Activated naive CD4-positive, alpha-beta T cell treated with anti-CD3 and anti-CD28 coated beads, Interleukin-2, amount 10 ng/mL, durations not matched to agents 7 days and 5 days (primary cell): ENCODE results near the gene PLPPR1.

ENCODE experiments used
- CTCF ChIA-PET: fragments of 350-600 bp; sonication (Branson Sonifier 250); formaldehyde crosslinking; loops from one replicate; lab custom pipeline; 2021; ENCODE audit warnings: antibody characterized with exemption; lab: Charles Lee
- DNase-seq: peaks from one replicate; pipeline ENCODE4 v3.0.0-alpha.2; 2020
- H3K27ac Mint-ChIP-seq: one replicate; pipeline ENCODE4 v1.8.0; 2021; ENCODE audit warnings: mild to moderate bottlenecking, moderate library complexity, mixed read lengths
- H3K27me3 Mint-ChIP-seq: one replicate; pipeline ENCODE4 v1.8.0; 2021; ENCODE audit warnings: mild to moderate bottlenecking, mixed read lengths
- H3K36me3 Mint-ChIP-seq: one replicate; pipeline ENCODE4 v1.8.0; 2021; ENCODE audit warnings: mixed read lengths
- H3K4me1 Mint-ChIP-seq: one replicate; pipeline ENCODE4 v1.8.0; 2021; ENCODE audit warnings: mixed read lengths
- H3K4me3 Mint-ChIP-seq: one replicate; pipeline ENCODE4 v1.8.0; 2021; ENCODE audit warnings: mild to moderate bottlenecking, moderate library complexity, mixed read lengths
- H3K9me3 Mint-ChIP-seq: one replicate; pipeline ENCODE4 v1.8.0; 2021; ENCODE audit warnings: mixed read lengths

The PLPPR1 gene

GRCh38 chr9:101354765-101355708, 326.5 kb downstream of the PLPPR1 start:
- no peak overlapping the region for H3K4me3 Mint-ChIP-seq
- H3K27ac Mint-ChIP-seq: no peak overlapping the region
- H3K36me3 Mint-ChIP-seq: no peaks in the 10 kb centered on the region
- CTCF ChIA-PET: no interaction called here
- no peak for DNase-seq
- H3K9me3 Mint-ChIP-seq: no peaks in the 10 kb centered on the region
- H3K4me1 Mint-ChIP-seq: no peaks in the 10 kb centered on the region
- no peaks in the 10 kb centered on the region for H3K27me3 Mint-ChIP-seq

DNA sequence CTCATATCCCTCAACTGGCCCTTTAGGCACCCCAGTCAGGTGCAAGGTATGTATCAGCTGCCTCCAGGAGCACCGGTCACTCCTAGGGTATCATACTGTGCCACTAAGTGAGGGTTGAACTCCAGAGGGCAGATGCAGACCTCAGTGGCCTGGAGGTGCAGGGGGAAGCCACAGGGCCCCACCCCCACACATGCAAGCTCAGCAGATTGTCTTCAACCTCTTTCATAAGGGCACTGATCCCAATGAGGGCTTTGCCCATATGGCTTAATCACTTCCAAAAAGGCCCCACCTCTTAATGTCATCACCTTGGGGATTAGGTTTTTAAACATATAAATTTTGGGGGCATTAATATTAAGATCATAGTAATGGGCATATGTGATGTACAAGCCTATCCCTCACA, 328.1 kb downstream of the PLPPR1 start:
- DNase-seq: no peak
- no peak overlapping the region for H3K27ac Mint-ChIP-seq
- H3K36me3 Mint-ChIP-seq: no peaks in the 10 kb centered on the region
- no peaks in the 10 kb centered on the region for H3K4me1 Mint-ChIP-seq
- H3K4me3 Mint-ChIP-seq: no peak overlapping the region
- H3K9me3 Mint-ChIP-seq: no peaks in the 10 kb centered on the region
- no peaks in the 10 kb centered on the region for H3K27me3 Mint-ChIP-seq
- CTCF ChIA-PET: no interaction called here

DNA sequence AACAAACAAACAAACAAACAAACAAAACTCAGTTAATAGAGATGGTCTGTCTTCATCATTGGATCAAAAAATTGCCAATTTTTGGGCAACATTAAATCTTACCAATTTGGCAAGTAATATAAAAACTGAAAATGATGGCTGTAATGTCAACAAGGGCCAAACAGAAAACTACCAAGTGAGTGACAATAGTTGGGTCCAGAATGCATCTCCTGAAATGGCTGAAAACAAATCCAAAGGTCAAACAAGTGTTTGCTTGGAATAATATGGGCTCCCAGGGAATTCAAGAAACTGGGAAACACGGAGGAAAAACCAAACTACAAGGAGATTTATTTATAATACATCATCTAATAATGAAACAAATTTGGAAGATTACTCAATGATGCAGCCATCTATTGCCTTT, 331.2 kb downstream of the PLPPR1 start:
- DNase-seq: no peak
- CTCF ChIA-PET: no interaction called here
- H3K4me3 Mint-ChIP-seq: no peak overlapping the region
- H3K27ac Mint-ChIP-seq: no peak overlapping the region
- H3K9me3 Mint-ChIP-seq: no peaks in the 10 kb centered on the region
- no peaks in the 10 kb centered on the region for H3K36me3 Mint-ChIP-seq
- no peaks in the 10 kb centered on the region for H3K4me1 Mint-ChIP-seq
- H3K27me3 Mint-ChIP-seq: no peaks in the 10 kb centered on the region

DNA sequence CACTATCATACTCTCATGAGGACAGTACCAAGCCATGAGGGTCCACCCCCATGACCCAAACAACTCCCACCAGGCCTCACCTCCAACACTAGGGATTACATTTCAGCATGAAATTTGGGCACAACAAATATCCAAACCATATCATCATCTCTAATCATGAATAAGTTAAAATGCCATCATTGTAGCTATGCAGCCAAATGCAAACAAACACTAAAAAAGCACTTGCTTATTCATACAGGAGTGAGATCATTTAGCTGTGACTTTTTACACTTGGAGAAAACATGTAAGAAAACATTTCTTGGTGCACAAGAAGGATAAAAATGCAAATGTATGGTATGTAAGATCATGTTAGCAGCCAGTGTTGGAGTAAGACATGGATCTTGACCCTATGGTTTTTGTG, 332.1 kb downstream of the PLPPR1 start:
- Mint-ChIP-seq H3K27ac (no peak overlapping the region), H3K4me1 (no peaks in the 10 kb centered on the region), H3K36me3 (no peaks in the 10 kb centered on the region), H3K27me3 (no peaks in the 10 kb centered on the region), H3K4me3 (no peak overlapping the region), H3K9me3 (no peaks in the 10 kb centered on the region)
- no peak for DNase-seq
- CTCF ChIA-PET: no interaction called here

DNA sequence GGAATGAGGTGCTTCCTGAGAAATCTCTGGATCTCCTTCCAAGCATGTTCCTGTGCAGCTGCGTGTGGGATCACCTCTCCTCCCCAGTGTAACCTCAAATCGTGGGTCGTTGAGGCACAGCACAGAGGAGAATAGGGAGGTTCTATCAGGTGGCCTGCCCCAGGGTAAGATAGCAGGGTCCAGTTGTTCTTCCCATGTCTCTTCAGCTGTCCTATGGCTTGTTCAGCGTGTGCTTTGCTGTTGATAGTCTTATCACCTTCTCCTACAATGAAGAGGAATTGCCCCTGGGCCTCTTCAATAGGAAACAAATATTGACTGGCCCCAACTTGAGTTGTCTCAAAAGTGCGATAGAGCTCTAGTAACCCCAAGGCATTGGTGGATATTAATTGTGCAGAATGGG, 333.9 kb downstream of the PLPPR1 start:
- Mint-ChIP-seq H3K27me3 (no peaks in the 10 kb centered on the region), H3K4me3 (no peak overlapping the region), H3K9me3 (no peaks in the 10 kb centered on the region), H3K4me1 (no peaks in the 10 kb centered on the region), H3K27ac (no peak overlapping the region), H3K36me3 (no peaks in the 10 kb centered on the region)
- DNase-seq: no peak
- CTCF ChIA-PET: interaction anchor here (0.6 kb wide), 1 partner anchor 92 kb away, joined by 4 read pairs; no protein-coding TSS in a partner anchor

GRCh38 chr9:101365181-101365580, 336.7 kb downstream of the PLPPR1 start:
- no peak for DNase-seq
- no peaks in the 10 kb centered on the region for H3K9me3 Mint-ChIP-seq
- no peaks in the 10 kb centered on the region for H3K27me3 Mint-ChIP-seq
- no peaks in the 10 kb centered on the region for H3K36me3 Mint-ChIP-seq
- H3K4me3 Mint-ChIP-seq: no peak overlapping the region
- H3K27ac Mint-ChIP-seq: no peak overlapping the region
- CTCF ChIA-PET: no interaction called here
- no peaks in the 10 kb centered on the region for H3K4me1 Mint-ChIP-seq

GRCh38 chr9:101366038-101366756, 337.7 kb downstream of the PLPPR1 start:
- CTCF ChIA-PET: no interaction called here
- no peak for DNase-seq
- Mint-ChIP-seq H3K27me3 (no peaks in the 10 kb centered on the region), H3K4me1 (no peaks in the 10 kb centered on the region), H3K4me3 (no peak overlapping the region), H3K27ac (no peak overlapping the region), H3K36me3 (no peaks in the 10 kb centered on the region), H3K9me3 (no peaks in the 10 kb centered on the region)

GRCh38 chr9:101367323-101367722, 338.8 kb downstream of the PLPPR1 start:
- Mint-ChIP-seq H3K4me1 (no peaks in the 10 kb centered on the region), H3K27me3 (no peaks in the 10 kb centered on the region), H3K36me3 (no peaks in the 10 kb centered on the region), H3K27ac (no peak overlapping the region), H3K4me3 (no peak overlapping the region), H3K9me3 (no peaks in the 10 kb centered on the region)
- CTCF ChIA-PET: no interaction called here
- DNase-seq: no peak

DNA sequence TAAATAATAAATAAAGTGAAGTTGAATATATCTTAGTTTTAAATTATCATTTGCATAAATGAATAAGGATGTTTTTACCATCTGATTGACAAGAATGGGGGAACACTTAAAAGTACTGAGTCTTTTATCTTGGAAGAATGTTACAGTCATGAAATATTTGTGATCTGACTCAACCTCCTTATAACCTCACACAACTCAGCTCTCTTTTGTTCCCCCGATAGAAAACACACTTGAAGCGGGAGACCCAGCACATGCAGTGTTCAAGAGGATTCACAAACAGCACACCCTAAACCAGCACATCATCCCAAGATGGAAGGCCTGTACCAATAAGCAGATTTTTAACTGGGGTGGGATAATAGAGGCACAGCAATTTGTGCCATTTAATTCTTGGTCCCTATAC, 340.8 kb downstream of the PLPPR1 start:
- Mint-ChIP-seq H3K36me3 (no peaks in the 10 kb centered on the region), H3K9me3 (no peaks in the 10 kb centered on the region), H3K27ac (no peak overlapping the region), H3K4me3 (no peak overlapping the region), H3K27me3 (no peaks in the 10 kb centered on the region), H3K4me1 (no peaks in the 10 kb centered on the region)
- CTCF ChIA-PET: no interaction called here
- no peak for DNase-seq

GRCh38 chr9:101369884-101370531, 341.5 kb downstream of the PLPPR1 start:
- H3K27me3 Mint-ChIP-seq: no peaks in the 10 kb centered on the region
- H3K36me3 Mint-ChIP-seq: no peaks in the 10 kb centered on the region
- no peak overlapping the region for H3K4me3 Mint-ChIP-seq
- CTCF ChIA-PET: no interaction called here
- H3K9me3 Mint-ChIP-seq: no peaks in the 10 kb centered on the region
- no peaks in the 10 kb centered on the region for H3K4me1 Mint-ChIP-seq
- DNase-seq: no peak
- no peak overlapping the region for H3K27ac Mint-ChIP-seq

- Mint-ChIP-seq H3K9me3 (no peaks in the 10 kb centered on the region), H3K4me3 (no peak overlapping the region), H3K36me3 (no peaks in the 10 kb centered on the region), H3K4me1 (no peaks in the 10 kb centered on the region), H3K27ac (no peak overlapping the region), H3K27me3 (no peaks in the 10 kb centered on the region)
- no peak for DNase-seq
- CTCF ChIA-PET: no interaction called here
Observed at GRCh38 chr9:101371813-101372212, 343.3 kb downstream of the PLPPR1 start.

GRCh38 chr9:101372327-101373118, 344.0 kb downstream of the PLPPR1 start:
- no peak overlapping the region for H3K27ac Mint-ChIP-seq
- no peaks in the 10 kb centered on the region for H3K27me3 Mint-ChIP-seq
- CTCF ChIA-PET: no interaction called here
- no peaks in the 10 kb centered on the region for H3K9me3 Mint-ChIP-seq
- H3K36me3 Mint-ChIP-seq: no peaks in the 10 kb centered on the region
- no peak overlapping the region for H3K4me3 Mint-ChIP-seq
- H3K4me1 Mint-ChIP-seq: no peaks in the 10 kb centered on the region
- no peak for DNase-seq
